ENCODE data around the gene TBX10.
"Not testable (repeated sequence)": the region's sequence is repeated elsewhere in the genome, so short reads cannot be mapped to it uniquely, and the experiment has no call there.

Gene TBX10

GRCh38 chr11:67639438-67639859, at the start of gene TBX10:
Gene TBX10 (minus strand): TSS chr11:67639763. CDS start chr11:67639472, 291 bp downstream.
- no peak for DNase-seq

- no peak for DNase-seq
Measured at GRCh38 chr11:67689178-67689577, 49.6 kb upstream of the TBX10 start.

- DNase-seq: no peak
Measured at GRCh38 chr11:67687986-67688385, 48.4 kb upstream of the TBX10 start.

GRCh38 chr11:67685641-67686332, 46.2 kb upstream of the TBX10 start:
- not testable (repeated sequence) for DNase-seq

- not testable (repeated sequence) for DNase-seq
Measured at GRCh38 chr11:67682126-67683034, 42.8 kb upstream of the TBX10 start.

- DNase-seq: no peak
Measured at GRCh38 chr11:67680696-67681470, 41.3 kb upstream of the TBX10 start.

GRCh38 chr11:67675058-67675747, 35.6 kb upstream of the TBX10 start:
- no peak for DNase-seq

GRCh38 chr11:67674442-67674871, 34.9 kb upstream of the TBX10 start, which contains the start of gene ALDH3B2:
Gene ALDH3B2 (minus strand): TSS chr11:67674623. CDS start chr11:67666935, 7,688 bp downstream.
- DNase-seq: no peak

GRCh38 chr11:67673902-67674301, 34.3 kb upstream of the TBX10 start:
- no peak for DNase-seq

- no peak for DNase-seq
Measured at GRCh38 chr11:67673358-67673757, 33.8 kb upstream of the TBX10 start.

- DNase-seq: no peak
Measured at GRCh38 chr11:67671211-67671520, 31.6 kb upstream of the TBX10 start.

GRCh38 chr11:67670316-67671210, 31.0 kb upstream of the TBX10 start:
- no peak for DNase-seq

GRCh38 chr11:67668192-67668551, 28.6 kb upstream of the TBX10 start:
- DNase-seq: no peak

- DNase-seq: no peak
Measured at GRCh38 chr11:67667490-67668191, 28.1 kb upstream of the TBX10 start.

- no peak for DNase-seq
Measured at GRCh38 chr11:67666676-67667489, 27.3 kb upstream of the TBX10 start.

- DNase-seq: no peak
Measured at GRCh38 chr11:67666303-67666645, 26.7 kb upstream of the TBX10 start.

GRCh38 chr11:67665541-67666302, 26.2 kb upstream of the TBX10 start:
- DNase-seq: no peak

GRCh38 chr11:67664696-67665540, 25.4 kb upstream of the TBX10 start:
- DNase-seq: no peak

All from NCI-H1694 treated with DMSO at 0.1 percent for 48 hours (cell line).